ENCODE measurements around the gene LAMA3.

LAMA3 gene

DNA sequence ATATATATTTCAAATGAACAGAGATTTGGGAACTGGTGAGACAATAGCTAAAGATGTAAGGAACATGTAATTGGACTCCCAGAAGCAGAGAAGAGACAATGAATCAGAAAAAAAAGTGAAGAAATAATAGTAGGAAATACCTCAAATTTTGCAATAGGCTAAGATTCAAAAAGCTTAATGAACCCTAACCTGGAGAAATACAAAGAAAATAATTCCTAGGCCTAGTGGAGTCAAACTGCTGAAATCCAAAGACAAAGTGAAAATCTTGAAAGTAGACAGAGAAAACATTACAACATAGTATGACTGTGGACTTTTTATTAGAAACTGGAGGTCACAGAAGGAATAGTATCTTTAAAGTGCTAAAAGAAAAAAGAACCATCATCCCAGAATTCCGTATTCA lies 76.7 kb downstream of the LAMA3 start:
- no peak for DNase-seq (ENCODE audit: low read depth in 2 of 2)

DNA sequence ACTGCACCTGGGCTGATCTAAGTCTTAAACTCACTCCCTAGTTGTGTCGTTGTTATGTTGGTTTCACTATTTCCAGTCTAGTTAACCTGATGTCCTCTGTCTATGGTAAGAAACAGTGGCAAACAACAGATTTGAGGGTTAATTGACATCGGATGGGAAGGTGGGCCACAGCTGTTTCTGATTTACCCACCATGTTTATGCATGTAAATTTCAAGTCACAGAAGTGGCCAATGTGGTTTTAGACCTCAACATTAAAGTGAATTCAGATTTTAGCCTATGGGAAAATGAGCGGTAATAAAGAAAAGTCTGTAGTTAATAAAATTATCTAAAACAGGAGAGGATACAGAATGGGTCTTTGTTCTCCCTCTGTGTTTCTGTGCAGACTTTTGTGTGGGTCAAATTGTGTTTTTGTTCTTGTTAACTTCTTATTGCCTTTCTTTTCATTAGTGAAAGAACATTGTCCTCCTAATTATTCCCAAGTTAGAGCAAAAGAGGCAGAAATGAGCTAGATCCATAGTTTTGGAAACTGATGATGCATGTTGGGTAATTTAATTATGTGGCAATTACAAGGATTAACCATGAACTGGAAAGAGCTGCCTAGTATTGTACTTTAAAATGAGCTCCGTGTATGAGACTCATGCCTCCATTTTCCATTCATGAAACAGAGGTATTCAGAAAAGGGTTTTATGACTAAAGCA lies 83.2 kb downstream of the LAMA3 start:
- no peak for DNase-seq (ENCODE audit: low read depth in 2 of 2)

DNA sequence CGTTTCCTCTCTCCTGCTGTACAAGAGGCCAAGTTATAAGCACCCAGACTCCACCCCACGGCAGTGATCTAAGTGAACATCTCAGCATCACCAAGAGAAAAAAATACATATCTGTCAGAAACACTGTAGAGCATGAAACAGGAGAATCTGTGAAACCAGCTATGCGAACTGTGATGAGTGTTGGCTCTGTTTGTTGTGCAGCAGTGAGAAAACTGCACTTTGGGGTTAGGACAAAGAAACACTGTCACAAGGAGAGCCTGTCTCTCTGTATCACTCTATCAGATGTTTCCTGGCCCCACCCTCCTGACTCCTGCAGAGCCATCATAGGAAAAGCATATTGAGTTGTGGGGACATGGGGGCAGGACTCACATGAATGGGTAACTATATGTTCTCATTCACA lies 87.1 kb downstream of the LAMA3 start:
- DNase-seq (ENCODE audit: low read depth in 2 of 2): no peak

DNA sequence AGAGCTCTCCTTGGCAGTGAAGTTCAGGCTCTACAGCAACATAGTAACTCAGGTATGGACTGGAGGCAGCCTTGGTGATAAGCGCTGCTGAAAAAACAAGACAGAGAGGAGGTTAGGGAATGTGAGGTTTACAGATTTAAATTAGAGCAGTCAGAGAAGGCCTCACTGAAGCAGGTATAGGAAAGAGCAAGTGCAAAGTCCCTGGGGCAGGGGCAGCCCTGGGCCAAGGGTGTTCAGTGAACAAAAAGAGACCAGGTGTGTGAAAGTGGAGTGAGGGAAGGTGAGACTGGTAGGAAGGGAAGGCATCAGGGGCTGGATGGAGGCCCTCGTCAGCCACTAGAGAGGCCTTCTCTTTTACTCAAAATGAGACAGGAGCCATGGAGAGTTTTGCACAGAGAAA lies 89.6 kb downstream of the LAMA3 start:
- no peak for DNase-seq (ENCODE audit: low read depth in 2 of 2)

DNA sequence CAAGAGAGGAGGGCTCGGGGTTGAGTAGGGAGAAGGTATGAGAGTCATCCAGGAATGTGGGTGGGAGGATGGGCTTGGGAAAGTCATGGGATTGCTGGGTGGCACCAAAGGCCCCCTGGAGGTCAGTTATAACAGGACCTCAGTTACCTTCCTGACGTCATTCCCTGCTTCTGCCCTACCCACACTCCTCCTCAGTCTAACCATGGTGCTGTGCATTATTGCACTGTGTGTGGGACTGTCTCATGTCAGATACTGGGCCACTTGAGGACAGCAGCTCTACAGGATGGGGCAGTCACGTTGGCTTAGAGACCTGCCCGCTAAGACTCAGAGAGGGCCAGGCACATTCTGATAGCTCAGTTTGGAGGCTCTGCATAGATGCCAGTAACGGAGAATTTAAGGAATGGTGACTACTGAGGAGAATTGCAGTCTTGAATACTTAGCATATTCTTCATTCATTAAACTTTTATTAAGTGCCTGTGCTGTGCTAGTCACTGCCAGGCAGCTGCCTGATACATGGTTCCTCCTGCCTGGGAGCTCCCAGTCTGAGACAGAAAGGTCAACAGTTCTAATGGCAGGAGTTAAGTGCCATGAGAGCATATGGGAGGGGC lies 90.5 kb downstream of the LAMA3 start:
- DNase-seq (ENCODE audit: low read depth in 2 of 2): no peak

DNA sequence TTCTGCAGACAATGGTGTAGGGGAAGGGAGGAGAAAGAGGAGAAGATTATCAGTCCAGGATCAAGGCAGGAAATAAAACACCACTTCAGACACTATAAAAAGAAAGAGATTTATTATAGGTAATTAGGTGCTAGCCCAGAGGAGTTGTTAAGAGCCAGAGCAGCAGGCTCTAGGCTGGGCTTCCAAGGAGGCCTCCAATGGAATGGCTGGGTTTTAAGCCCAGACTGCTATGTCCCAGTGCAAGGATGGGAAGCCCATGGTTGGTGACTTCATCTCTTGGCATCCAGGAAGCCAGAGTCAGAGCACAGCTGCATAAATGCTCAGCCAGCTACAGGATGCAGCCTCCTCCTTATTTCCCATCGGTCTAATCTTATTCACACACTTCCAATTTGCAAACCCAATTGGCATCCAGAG lies 95.6 kb downstream of the LAMA3 start:
- no peak for DNase-seq (ENCODE audit: low read depth in 2 of 2)

DNA sequence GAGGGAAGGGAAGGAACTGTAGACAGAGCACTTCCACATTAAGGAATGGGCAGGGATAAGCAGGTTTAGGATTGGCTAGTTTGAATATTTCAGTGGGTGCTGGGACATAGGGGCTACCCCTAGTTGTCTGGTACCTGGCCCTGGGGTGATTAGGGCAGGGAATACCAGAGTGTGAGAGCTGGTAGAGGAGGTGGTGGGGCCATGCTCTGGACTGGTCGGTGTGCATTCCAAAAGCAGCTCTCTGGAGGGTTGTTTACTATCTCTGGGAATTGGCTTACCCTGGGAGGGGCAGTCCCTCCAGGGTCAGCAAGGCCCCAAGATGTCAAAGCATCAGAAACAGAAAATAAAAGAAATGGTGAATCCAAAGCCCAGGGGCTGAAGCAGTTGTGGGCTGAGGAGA lies 103.8 kb downstream of the LAMA3 start:
- no peak for DNase-seq (ENCODE audit: low read depth in 2 of 2)

DNA sequence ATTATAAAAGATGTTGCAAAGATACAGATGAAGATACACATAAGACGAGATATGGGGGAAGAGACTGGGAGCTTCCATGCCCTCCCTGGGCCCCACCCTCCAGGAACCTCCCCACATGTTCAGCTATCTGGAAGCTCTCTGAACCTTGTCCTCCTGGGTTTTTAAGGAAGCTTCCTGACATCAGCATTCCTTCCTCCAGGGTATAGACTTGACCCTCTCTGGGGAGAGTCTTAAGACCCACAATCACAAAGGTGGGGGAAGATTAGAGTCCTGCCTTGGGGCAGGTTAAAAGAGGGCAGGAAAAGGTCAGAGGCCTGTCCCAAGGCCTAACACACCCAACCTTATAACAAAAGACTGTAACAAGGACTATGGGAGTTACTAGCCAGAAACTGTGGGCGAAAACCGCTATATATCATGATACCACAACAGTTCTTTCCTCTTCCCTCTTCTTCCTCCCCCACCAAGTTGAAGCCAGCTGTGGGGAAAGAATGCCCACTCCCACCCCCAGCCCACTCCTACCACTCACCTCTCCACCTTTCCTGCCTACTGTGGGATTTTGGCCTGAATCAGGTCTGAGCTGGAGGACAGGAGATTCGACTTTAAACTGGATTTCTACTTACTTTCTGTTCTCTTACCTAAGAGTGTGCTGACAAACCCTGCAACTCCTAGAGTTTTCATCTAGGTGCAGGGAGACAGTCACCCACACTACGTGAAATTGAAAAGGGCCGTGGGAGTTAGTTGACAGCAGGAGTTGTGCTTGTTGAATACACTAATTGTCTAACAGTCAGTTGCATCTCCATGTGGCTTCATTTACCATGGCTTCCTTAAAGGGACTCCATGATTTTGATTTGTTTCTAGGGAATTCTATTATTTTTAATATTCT lies 105.0 kb downstream of the LAMA3 start:
- DNase-seq (ENCODE audit: low read depth in 2 of 2): no peak

DNA sequence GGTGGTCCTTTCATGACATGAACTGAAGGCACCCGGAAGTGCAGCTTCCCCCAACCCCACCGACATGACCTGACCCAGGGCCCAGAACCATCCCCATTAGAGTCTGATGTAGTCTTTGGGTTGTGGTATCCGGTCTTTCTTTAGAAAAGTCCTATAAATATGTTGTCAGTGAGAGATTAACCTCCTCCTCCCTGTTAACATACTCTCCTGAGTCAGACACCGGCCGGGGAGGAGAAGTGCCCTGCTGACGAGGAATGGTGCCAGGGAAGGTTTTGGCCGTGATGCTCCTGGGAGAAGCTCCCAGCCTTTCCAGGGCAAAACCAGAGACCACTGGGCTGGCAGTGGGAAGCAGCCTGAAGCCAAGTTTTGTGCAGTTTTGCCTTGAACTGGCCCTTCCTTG lies 109.0 kb downstream of the LAMA3 start:
- no peak for DNase-seq (ENCODE audit: low read depth in 2 of 2)

DNA sequence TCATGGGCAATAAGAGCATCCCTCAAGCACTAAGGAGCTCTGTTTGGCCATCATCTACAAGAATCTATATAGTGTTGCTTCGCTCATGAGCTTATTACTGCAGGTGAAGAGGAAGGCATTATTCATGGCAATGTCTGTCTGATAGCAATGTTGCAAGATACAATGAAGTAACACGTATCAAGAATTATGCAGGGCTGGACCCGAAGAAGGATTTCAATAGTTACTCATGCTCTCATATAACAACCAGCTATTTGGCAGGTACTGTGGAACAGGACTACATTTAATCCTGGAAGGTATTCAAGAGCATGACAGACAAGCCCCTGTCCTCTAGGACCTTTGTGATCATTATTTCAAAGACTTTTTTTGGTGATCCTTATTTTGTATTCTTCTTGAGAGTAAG lies 109.6 kb downstream of the LAMA3 start:
- DNase-seq (ENCODE audit: low read depth in 2 of 2): no peak

DNA sequence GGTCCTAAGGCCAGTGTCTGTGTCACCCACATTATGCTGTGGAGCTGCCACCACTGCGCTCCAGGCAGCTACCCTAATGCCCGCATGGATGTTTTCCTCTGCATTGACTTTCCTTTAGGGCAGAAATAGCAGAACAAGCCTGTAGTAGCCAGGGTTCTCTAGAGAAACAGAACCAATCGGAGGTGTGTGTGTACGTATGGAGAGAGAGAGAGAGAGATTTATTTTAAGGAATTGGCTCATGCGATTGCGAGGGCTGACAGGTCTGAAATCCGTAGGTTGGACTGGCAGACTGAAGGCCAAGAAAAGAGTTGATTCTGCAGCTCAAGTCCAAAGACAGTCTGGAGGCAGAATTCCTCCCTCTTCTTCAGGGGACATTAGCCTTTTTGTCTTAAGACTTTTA lies 110.3 kb downstream of the LAMA3 start:
- no peak for DNase-seq (ENCODE audit: low read depth in 2 of 2)

DNA sequence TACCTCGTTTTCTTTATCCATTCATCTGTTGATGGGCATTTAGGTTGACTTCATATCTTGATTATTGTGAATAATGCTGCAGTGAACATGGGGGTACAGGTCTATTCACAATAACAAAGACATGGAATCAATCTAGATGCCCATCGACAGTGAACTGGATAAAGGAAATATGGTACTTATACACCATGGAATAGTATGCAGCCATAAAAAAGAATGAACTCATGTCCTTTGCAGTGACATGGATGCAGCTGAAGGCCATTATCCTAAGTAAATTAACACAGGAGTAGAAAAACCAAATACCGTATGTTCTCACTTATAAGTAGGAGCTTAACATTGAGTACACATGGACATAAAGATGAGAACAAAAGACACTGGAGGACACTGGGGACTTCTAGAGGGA lies 111.6 kb downstream of the LAMA3 start:
- DNase-seq (ENCODE audit: low read depth in 2 of 2): no peak

DNA sequence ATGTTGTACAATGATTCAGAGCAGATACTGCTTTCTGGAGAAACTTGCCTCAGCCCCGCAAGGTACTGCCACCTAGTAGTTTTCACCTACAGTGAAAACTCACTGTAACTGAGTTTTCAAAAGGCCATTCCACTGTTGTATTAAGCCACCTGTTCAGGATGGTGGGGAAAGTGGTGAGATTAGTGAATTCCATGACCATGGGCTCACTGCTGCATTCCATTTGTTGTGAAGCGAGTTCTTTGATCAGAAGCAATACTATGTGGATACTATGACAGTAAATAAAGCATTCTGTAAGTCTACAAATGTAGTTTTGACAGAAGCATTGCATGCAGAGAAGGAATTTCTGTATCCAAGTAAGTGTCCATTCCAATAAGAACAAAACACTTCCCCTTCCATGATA lies 113.6 kb downstream of the LAMA3 start:
- no peak for DNase-seq (ENCODE audit: low read depth in 2 of 2)

DNA sequence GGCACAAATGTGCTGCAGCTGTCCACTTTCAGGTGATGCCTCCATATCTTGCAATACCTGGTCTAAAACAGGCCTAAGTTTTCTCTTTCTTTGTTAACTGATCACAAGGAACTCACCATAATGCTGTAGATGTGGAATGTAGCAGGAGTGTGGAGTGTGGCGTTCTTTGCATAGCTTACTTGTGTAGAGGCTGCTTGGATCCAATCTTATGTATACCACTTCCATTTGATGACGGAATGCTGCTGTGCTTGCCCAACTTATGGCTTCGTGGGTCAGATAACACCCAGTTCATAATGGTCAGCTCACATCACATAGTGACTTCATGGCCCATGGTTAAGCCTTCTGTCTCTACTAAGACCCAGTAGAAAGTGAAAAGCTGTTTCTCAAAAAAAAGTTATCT lies 114.5 kb downstream of the LAMA3 start:
- DNase-seq (ENCODE audit: low read depth in 2 of 2): no peak

DNA sequence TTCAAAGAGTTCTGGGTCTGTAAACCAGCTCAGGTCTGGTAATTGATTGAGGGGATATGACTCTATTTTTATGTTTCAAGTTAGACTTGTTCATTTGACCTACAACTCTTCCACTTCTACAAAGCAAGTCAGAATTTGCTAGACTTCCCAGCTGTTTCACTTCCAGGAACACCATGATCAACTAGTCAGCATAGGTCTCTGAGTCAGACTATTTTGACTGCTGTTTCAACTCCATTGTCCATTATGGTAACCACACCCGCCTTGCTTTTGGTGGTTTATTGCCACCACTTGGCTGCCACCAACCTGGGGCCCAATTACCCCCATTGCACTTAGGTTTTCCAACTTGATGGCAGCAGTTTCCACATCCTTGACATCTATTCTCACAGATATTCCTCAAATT lies 116.6 kb downstream of the LAMA3 start:
- DNase-seq (ENCODE audit: low read depth in 2 of 2): no peak

DNA sequence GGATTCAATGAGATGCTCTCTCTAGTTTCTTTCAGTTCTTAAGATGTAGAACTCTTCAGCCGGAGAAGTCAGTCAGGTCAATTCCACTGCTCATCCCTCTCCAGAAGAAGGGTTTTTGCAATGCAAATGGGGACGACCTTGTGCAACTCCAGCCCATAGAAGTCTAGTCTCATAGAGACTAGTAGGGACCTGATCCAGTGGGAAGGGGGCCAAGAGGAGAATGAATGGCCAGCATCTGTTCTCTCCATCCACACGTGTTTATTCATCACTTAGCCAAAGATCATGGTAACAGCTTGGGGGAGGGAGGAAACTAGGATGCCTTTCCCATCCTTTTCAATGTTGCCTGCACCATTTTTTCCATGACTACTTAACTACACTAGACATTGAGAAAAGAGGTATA lies 120.2 kb downstream of the LAMA3 start:
- DNase-seq (ENCODE audit: low read depth in 2 of 2): no peak

DNA sequence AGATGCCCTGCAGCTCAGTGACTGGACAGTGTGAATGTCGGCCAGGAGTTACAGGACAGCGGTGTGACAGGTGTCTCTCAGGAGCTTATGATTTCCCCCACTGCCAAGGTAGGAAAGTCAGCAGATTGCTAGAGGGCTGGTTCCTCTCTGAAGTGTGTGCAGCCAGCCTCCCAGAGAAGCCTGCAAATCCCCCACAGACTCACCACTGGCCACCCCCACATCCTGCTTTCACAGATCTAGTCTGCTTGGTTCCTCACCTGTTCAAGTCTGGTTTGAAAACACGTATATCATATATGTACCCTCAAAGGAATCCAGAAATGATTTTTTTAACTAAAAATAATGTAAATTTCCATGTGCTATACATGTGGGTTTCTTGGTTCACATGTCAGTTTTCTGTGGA lies 121.1 kb downstream of the LAMA3 start:
- DNase-seq (ENCODE audit: low read depth in 2 of 2): no peak

DNA sequence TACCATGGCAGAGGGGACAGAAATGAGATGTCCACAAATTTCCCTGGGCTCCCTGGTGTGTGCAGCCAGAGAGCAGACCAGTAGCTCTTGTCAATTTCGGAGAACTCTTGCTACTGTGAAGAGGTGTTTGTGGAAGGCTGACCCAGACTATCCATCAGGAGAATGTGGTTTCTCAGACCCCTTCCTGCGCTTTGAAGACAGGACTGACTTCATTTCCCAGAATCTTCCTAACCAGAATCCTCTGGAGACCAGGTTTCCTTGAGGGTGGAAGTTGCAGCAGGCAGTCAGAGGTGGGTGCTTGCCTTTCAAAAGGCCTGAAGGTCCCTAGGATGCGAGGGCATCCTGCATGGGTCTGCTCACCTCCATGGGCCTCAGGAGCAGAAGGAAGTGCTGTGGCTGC lies 121.9 kb downstream of the LAMA3 start:
- DNase-seq (ENCODE audit: low read depth in 2 of 2): no peak

DNA sequence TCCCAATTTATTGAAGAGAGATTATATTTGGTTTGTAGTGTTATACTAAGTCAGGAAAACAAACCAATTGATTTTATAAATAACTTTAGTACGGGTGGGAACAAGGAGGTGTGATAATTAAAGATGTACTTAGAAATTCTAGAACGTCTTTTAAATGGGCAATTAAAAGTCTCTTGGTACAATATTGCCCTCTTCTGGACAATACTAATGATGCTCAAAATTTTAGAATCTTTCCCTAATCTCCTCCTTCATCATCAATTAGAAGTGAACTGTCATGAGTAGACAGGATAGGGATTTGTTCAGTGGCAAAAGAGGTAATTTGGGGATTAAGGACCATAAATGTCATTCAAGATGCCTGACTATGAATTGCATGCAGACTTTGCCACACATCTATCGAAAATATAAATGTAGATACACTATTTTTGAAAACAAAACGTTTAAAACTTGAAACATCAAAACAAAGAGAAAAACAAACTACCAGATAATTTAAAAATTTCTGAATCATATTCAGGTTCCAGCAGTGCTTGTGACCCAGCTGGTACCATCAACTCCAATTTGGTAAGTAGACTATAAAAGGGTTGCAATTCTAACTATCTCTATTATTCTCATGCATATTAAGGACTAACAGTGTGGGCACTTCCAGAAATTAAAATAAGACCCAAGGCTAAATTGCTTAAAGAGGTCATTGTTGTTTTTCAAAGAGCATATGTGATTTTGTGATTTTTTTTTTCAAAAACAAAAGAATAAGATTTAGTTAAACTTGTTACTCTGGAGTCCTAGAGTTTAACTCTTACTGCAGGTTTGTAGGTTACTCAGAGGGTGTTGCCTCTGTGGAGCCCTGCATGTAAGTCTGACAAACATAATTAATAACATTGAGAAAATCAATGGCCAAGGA lies 123.5 kb downstream of the LAMA3 start:
- DNase-seq (ENCODE audit: low read depth in 2 of 2): no peak

DNA sequence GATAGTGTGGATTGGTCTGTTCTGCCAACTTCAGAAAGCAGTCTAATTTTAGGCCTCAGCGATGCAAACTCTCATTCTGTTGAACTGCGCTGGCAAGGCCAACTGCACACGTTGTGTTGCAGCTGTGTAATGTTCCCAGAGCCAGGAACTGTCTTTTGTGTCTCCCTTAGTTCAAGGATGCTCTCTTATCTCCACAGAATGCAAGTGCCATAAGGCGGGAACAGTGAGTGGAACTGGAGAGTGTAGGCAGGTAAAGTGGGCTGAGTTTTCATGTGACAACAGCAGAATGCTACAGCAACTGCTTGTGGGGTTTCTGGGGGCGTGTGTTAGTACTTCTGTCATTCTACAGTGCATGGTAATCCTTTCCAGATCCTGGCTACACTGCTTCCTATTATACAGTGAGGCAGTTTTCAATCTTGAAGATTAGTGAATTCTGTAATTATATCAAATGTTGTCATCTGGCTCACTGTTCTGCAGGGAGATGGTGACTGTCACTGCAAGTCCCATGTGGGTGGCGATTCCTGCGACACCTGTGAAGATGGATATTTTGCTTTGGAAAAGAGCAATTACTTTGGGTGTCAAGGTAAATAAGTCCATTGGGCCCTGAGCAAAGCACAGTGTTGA lies 125.8 kb downstream of the LAMA3 start:
- DNase-seq (ENCODE audit: low read depth in 2 of 2): no peak

DNA sequence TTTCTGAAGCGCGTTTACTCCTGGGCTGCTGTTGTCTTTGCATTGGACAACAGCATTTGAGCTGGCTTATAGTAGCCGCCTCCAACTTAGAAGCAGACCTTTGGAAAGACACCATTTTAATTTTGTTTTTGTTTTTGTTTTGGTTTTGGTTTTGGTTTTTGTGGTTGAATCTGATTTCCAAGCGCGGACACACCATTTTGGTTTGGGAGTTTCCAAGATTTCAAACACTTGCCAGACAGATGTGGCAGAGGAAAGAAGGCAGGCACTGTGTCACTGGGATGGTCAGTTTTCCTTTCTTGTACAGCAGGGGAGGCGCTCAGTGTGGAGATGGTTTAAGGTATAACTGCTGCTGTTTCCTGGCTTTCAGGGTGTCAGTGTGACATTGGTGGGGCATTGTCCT lies 126.8 kb downstream of the LAMA3 start:
- DNase-seq (ENCODE audit: low read depth in 2 of 2): no peak

DNA sequence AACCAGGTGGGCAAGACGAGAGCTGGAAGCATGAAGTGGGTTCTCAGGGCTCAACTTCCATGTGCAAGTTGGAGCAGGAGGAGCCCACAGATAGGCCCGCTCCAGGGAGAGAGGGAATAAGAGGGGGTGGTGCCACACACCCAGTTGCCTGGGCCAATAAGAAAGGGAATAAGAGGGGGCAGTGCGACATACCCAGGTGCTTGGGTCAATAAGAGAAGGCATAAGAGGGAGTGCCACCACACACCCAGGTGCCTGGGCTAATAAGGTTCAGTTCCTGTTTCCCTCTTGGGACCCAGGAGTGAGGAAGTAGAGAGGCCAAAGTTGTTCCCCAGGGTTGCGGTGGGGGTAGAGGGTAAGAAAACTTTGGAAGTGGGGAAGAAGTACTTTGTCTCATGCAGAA lies 127.5 kb downstream of the LAMA3 start:
- DNase-seq (ENCODE audit: low read depth in 2 of 2): no peak

All from stimulated activated CD4-positive, alpha-beta T cell treated with anti-CD3 and anti-CD28 coated beads, Interleukin-15, amount 100 ng/mL, for 48 hours (primary cell).